GM19328 (cell line): ENCODE measurements around the gene AP5B1.

Experiments used
- ATAC-seq: cut with Tn5 transposase; IDR thresholded peaks from one replicate; pipeline ENCODE4 v1.9.1; 2021; ENCODE audit warnings: mild to moderate bottlenecking, moderate library complexity; ENCODE audit not compliant: unreplicated experiment

The AP5B1 gene, protein sequence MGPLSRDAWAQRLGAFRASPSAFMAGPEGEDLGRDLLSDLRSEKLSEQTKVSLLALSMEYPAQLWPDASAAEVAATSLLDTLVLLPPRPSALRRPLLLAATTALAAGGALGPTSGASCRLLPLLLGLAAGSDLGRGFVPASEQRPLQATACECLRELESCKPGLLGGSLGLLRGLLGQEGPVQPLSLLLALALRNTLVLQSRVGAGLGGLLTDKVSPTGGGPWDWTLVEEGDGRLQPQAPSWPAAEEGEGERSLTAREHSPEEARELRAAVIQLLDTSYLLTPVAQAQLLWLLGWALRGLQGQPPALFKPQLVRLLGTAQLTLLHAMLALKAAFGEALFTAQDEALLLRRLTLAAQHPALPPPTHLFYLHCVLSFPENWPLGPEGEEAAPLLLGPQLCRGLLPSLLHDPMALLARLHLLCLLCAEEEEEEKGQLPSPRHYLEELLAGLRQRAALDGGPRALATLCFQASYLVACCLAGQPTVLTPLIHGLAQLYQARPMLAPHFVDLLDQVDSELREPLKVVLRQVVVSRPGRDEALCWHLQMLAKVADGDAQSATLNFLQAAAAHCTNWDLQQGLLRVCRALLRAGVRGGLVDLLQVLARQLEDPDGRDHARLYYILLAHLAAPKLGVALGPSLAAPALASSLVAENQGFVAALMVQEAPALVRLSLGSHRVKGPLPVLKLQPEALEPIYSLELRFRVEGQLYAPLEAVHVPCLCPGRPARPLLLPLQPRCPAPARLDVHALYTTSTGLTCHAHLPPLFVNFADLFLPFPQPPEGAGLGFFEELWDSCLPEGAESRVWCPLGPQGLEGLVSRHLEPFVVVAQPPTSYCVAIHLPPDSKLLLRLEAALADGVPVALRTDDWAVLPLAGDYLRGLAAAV

DNA sequence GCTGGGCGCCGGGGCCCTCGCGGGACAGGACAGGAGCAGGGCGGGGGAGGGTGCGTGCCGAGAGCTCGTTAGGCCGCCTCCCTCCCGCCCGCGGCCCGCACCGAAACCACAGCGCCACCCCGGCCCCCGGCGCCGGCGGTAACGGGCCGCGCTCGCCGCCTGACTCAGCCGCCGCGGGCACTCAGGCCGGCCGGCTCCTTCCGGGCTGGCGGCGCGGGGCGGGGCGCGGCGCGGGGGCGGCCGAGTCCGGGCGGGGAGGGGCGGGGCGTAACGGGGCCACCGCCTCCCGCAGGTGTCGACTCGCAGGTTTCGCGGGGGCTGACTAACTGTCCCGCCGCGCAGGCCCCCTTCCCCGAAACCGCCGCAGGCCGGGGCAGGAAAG, at the start of gene AP5B1:
TSS of gene AP5B1 (minus strand) at position 207 of the 382 bp plus-strand sequence. CDS start 385 bp downstream, outside the sequence.
- peak; percentile 59 for ATAC-seq

DNA sequence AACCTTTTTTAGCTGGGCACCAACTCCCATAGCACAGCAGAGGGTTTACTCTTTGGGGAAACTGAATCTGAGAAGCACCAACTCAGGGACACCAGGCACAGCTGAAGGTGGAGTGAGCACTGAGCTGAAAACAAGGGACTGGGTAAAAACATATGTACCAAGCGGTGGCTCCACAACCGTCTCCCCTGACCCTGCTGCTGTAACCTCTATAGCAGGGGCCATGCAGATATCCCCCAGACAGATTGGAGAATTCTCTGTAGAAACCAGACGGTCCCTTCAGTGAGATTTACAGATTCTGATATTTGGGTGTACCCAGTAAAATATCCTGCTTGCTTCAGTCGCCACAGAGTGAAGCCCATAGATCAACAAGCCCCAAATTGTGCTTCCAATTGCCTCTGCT, 48.7 kb upstream of the AP5B1 start:
- ATAC-seq: no peak

DNA sequence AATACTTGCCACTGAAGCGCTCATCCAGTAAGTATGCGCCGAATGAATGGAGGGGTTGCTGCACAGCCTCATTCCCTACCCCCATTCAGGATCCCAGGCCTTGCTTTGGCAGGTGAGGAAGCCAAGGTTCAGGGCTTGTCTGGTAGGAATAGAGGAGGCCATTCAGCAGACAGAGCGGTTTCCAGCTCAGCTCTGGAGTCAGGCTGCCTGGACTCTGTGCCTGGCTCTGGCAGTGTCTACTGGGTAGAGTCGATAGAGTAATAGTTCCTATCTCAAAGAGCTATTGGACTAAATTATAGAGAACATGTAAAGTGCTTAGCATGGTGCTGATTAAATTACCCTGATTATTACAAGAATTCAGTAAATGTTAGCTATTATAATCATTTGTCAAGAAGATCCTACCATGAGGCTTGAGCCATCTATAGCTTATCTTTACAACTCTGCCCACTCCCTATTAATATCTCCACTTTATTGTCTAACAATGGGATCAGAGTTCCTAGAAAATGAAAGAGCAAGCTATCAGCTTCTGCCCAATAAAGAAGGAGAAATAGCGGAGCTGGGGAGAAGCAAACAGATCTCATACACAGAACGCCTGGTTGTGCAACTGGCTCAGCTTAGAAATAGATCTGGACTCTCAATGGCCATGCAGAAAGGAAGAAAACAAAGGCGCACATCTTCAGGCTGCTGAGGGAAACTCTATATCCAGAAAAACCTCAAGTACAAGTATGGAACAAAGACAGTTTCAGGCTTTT, 46.4 kb upstream of the AP5B1 start:
- no peak for ATAC-seq

DNA sequence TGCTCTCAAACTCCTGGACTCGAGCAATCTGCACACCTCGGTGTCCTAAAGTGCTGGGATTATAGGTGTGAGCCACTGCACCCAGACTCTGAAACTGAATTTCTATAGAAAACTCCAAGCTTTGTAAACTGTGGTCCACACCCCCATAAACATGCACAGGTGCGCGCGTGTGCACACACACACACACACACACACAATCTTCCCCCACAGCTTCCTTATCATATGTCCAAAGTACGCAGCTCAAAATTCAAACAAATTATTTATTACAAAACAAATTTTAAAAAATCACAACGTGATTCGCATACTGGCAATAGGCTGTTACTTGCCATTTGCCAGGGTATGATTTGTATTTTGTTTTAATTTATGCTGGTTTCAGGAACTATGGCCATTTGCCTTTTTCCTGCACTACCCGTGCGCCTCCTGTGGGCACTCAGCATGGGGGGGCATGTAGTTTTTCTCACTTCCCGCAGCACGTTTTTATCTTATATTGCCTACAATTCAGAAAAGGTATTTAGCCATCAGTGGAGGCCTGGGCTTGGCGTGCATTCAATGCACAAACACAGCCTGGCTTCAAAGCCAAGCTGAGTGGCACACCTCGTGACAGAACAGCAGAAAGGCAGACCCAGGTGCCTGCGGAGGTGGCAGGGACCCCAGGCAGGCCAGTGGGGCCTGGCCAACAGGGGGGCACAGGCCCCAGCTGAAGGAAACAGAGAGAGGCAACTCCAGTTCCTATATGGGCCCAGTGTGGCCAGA, 42.2 kb upstream of the AP5B1 start:
- ATAC-seq: no peak

DNA sequence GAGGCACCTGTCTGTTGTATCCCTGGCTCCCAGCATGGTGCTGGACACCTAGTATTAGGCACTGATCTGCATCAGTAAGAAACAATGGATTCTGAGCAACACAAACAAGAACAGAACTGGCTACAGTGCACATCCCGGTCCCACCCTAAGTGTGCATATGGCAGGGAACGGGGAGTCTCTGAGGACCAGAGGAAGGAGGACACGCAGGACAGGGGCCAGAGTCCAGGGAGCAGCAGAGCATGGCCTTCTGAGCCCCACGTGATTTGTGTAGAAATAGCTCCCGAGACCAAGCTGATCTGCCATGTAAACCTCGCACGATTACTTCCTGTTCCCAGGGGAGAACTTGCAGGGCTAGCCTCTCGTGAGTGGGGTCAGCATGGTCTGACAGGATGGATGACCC, 40.3 kb upstream of the AP5B1 start:
- ATAC-seq: no peak

- ATAC-seq: peak; percentile 58
These were observed 37.3 kb upstream of the AP5B1 start for GRCh38 chr11:65817835-65818680.

GRCh38 chr11:65817312-65817834, 36.6 kb upstream of the AP5B1 start:
- no peak for ATAC-seq

DNA sequence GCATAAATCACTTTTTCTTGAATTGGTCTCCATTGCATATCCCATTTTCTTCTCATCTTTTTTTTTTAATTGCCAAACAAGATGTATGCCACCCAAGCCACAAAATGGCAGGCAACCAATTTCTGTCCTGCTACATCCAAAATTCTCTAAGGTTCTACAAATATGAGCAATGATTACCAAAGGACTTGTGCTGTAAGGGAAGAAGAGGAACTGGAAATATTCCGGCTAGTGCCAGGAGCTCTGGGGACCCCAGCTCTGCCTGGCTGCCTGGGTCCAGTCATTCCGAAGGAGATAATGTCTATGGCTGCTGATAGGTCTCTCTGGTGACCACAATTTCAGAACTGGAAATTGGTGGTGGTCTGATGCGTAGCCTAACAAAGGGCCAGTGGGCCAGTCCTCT, 35.9 kb upstream of the AP5B1 start:
- no peak for ATAC-seq

- no peak for ATAC-seq
These were observed 34.3 kb upstream of the AP5B1 start for GRCh38 chr11:65814986-65815565.

- no peak for ATAC-seq
These were observed 33.6 kb upstream of the AP5B1 start for GRCh38 chr11:65814131-65814985.

- ATAC-seq: no peak
These were observed 31.1 kb upstream of the AP5B1 start for GRCh38 chr11:65811764-65812475.

DNA sequence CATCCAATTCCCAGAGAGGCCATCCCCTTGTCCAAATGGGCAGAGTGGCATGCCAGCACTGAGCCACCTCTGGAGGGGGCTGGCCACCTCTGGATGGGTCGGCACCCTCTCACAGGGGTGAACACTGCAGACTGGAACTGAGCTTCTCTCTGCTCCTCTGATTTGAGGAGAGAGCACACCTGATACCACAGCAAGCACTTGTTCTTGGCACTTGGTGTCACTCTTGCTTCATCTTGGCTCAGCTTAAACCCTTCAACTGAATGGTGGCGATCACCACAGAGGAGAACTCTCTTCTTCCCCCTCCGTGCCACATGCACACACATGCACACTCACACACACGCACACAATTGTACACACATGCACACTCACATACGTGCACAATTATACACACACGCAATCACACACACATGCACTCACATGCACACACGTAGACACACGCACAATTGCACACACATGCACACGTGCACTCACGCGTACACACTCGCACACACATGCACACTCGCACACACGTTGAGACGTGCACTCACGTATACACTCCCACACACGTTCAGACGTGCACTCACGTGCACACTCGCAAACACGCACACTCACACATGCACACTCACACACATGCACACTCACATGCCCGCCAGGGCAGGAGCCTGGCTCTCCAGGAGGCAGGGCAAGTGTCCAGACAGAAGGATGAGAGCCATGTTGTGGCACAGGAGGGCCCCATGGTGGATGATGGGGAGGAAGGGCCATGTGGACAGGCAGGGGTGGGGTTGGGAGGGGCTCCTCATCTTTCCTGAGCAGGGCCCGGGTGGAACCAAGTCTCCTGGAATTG, 29.5 kb upstream of the AP5B1 start:
- ATAC-seq: no peak

GRCh38 chr11:65809496-65809895, 28.7 kb upstream of the AP5B1 start:
- ATAC-seq: no peak

GRCh38 chr11:65808744-65809341, 28.1 kb upstream of the AP5B1 start:
- ATAC-seq: no peak

DNA sequence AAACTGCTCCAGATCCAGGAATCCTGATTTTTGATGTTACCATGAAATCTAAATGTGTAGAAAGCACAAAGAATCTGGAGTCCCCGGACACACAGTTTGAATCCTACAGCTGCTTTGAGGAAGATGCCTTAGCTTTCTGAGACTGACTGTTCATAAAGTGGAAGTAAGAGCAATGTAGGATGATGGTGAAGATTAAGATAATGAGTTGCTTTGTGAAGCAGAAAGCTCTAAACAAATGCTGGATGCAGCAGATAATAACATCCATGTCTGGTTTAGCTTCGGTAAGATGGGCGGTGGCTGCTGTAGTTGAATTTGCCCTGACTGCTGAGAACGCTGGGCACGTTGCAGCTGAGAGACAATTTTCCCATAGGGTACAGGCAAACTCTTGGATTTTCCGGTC, 26.2 kb upstream of the AP5B1 start:
- no peak for ATAC-seq

DNA sequence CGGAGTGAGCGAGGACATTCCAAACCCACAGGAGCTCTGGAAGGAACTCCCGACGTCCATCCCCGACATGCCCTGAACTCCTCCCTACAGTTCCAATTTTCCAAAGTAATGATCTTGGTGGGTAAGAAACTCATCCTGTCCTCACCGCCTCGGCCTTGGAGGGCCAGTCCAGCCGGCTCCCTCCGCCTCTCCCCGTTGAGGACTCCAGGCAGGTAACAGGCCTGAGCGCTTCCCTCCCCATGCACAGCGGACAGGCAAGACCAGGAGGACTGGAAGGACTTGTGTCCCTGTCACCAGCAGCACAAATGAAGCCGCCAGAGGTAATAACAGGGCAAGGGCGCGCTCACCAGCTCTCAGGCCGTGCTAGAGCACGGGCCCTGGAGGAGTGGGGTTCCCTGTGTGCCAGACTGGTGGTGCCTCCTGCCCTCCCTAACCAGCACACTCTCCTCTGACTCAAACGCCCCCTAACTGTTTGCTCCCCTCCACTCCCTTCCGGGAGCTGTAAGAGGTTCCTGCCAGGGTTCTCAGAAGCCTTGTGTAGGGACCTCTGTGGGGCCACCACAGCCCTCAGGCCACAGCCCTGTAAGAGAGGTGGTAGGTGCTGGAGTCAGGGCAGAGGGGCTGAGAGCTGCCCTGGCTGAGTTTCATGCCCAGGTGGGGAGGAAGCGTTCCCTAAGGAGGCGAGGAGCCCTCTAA, 23.2 kb upstream of the AP5B1 start:
- no peak for ATAC-seq
